Measurements from ENCODE around the gene IRF3.

GRCh38 chr19:49677901-49678674 lies 12.4 kb upstream of the IRF3 start:
- TF ChIP-seq, protein P1, sequence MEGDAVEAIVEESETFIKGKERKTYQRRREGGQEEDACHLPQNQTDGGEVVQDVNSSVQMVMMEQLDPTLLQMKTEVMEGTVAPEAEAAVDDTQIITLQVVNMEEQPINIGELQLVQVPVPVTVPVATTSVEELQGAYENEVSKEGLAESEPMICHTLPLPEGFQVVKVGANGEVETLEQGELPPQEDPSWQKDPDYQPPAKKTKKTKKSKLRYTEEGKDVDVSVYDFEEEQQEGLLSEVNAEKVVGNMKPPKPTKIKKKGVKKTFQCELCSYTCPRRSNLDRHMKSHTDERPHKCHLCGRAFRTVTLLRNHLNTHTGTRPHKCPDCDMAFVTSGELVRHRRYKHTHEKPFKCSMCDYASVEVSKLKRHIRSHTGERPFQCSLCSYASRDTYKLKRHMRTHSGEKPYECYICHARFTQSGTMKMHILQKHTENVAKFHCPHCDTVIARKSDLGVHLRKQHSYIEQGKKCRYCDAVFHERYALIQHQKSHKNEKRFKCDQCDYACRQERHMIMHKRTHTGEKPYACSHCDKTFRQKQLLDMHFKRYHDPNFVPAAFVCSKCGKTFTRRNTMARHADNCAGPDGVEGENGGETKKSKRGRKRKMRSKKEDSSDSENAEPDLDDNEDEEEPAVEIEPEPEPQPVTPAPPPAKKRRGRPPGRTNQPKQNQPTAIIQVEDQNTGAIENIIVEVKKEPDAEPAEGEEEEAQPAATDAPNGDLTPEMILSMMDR (IDR thresholded peaks at IDR 0.05): peak; percentile 76
- TF ChIP-seq EZH2 (IDR thresholded peaks at IDR 0.05; ENCODE audit: borderline replicate concordance, insufficient read depth, low read depth, low read length, poor library complexity, severe bottlenecking): no peak
